SW 1271 (cell line): ENCODE results near the gene GRB2.
"Not testable (repeated sequence)": the region's sequence is repeated elsewhere in the genome, so short reads cannot be mapped to it uniquely, and the experiment has no call there.

Experiments
- DNase-seq, 2 experiments: peaks; one replicate each; lab custom pipeline; 2025; lab: John Stamatoyannopoulos, UW

The GRB2 gene

DNA sequence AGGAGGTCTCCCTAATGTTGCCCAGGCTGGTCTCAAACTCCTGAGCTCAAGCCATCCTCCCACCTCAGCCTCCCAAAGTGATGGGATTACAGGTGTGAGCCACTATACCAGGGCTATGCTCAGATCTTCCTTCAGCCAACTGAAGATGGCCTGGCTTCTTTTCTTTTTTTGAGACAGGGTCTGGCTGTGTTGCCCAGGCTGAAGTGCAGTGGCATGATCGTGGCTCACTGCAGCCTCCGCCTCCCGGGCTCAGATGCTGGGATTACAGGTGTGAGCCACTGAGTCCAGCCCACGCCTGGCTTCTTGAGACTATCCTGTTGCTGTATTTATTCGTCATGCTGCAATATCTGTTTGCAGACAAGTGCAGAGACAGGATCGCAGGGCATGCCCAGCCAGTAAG is 120.4 kb downstream of the GRB2 start:
- DNase-seq, result no peak

DNA sequence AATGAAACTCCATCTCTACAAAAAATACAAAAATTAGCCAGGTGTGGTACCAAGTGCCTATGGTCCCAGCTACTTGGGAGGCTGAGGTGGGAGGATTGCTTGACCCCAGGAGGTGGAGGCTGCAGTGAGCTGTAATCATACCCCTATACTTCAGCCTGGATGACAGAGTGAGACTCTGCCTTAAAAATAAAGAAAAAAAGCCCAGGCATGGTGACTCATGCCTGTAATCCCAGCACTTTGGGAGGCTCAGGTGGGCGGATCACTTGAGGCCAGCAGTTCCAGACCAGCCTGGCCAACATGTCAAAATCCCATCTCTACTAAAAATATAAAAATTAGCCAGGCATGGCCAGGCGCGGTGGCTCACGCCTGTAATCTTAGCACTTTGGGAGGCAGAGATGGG is 125.3 kb downstream of the GRB2 start:
- not testable (repeated sequence) for DNase-seq

DNA sequence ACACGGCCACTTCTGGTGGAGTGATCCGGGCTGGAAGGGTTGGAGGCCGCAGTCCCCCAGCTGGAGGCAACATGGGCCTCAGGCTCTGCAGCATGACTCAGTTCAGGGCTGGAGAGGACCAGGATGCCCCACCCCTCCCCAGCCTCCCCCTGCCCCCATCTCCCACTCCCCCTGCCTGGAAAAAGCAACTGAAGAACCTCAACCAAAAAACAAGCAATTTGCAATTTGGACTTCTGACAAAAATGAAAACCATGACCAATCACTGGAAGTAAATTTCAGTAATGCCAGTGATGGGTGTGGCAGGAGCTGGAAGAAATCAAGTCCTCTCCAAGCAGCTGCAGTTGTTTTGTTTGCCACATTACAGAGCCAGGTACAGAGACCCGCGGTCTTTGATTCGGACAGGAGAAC is 127.8 kb downstream of the GRB2 start:
- no peak for DNase-seq

DNA sequence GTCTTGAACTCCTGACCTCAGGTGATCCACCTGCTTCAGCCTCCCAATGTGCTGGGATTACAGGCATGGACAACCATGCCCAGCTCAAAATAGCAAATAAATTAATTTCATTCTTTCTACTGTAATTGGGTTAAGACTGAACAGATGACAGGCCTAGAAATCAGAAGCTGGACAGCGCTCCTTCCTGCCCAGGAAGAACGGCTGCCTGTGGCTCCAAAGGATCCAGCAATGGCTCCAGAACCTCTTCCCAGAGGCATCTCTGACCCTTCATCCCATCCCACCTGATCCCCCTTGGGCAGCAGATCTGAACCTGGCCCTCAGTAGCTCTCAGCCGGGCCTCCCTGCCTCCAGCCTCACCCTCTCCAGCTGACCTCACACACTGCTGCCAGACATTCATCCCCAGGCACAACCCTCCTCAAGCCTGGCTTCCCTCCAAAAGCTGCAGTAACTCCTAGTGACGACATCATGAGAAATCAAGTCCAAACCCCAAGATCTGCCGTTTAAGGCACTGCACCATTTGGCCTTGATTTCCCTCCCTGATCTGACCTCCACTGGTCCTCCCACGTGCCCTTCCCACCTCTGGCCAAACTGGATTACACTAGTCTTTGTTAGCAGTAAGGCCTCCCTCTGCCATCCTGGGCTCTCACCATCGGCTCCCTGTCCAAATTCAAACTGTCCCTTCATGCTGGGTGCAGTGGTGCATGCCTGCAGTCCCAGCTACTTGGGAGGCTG is 131.3 kb downstream of the GRB2 start:
- DNase-seq, result no peak

DNA sequence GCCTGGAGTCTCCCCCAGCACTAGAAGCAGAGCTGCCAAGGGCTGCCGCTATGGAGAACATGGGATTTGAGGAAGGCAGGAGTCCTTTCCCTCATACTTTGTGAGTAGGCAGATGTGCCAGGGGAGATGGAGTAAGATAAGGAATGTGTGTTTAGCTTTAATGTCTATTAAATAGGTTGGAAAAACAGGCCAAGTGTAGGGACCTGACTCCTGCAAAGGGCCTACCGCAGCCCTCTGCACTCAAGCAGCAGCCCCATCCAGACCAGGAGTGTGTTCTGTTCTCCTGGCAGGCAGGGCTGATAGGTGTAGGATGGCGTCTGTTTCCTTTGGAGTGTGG is 132.7 kb downstream of the GRB2 start:
- DNase-seq, result no peak

DNA sequence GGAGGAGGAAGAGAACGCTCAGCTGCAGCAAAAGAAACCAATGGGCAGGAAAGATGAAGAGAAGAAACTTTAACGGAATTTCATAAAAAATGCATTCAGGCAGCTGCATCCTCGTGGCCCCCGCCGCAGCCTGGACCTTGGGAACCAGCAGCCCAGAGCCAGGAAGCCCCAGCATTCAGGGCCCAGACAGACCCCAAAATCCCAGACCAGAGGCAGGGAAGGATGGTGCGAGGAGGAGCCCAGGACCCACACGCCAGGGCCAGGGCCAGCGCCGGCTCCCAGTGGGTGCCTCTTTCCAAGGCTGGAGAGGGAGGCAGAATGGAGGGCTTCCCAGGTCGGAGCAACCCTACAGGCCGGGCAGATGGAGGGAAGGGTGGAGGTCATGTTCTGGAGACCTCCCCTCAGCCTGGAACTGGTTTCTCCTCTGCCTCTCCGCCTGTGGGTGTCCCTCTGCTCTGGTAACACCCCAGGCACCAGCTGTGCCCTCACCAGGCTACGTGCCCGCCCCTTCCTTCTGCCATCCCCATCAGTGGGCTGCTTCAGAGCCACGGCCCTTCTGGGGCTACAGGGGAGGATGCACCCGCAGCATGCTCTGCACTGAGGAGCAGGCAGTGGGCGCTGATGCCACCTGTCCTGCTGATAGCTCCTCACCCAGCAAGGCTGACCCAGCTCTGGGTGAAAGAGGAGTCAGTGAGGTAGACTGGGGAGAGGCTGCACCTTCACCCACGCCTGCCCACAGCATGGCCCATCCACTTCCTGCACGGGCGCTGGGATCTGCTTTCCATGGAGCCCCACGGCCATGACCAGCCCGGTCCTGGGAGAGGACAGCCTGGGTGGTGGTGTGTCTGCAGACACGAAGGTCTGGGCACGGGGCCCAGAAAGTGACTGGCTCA is 133.3 kb downstream of the GRB2 start:
- no peak for DNase-seq

DNA sequence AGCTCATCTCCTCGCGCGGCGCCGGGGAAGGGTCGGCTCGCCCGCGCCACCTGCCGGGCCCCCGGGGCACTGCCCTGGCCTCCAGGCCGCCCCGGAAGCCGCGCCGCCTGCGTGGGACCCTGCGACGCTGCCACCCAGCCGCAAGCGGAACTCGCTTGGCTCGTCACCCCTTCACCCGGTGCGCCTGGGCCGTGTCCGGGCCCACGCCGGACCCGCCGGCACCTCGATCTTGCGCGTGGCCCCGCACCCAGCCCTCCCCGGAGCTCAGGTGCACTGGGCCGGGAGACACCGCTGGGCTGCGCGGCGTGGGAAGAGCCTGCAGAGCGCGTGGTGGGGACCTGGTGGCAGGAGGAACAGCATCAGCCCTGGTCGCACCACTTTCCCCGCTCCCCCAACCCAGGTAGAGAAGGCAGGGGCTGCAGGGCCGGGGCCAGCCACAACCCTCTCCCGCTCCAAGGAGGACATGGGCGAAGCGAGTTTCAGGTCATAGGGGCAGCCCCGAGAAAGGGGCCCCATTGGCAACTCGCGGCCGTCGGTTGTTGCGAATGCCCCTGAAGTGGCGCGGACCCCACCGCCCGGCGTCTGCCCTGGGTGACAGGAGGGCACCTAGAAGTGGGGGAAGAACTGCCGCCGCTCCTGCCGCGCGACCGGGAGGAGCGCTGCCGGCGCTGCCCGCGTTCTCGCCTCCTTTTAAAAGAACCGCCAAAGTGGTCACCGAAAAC is 134.1 kb downstream of the GRB2 start:
- peak; percentile 39 to 67 for DNase-seq

DNA sequence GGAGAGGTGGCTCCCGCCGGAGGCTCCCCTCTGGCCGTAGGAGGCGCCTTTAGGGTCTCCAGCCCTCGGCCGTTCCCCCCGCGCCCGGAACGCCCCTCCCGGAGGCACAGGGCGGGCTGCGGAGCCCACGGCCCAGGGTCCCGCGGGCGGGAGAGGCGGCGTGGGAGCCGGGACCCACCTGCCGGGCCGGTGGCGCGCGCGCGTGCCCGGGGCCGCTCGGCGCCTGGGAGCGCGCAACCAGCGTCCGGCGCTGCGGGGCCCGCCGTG is 134.6 kb downstream of the GRB2 start, which contains the start of gene MIF4GD:
MIF4GD (minus strand) TSS at position 266 of the 267 bp plus-strand sequence. CDS start 1,036 bp downstream, outside the sequence.
- DNase-seq, result no peak

DNA sequence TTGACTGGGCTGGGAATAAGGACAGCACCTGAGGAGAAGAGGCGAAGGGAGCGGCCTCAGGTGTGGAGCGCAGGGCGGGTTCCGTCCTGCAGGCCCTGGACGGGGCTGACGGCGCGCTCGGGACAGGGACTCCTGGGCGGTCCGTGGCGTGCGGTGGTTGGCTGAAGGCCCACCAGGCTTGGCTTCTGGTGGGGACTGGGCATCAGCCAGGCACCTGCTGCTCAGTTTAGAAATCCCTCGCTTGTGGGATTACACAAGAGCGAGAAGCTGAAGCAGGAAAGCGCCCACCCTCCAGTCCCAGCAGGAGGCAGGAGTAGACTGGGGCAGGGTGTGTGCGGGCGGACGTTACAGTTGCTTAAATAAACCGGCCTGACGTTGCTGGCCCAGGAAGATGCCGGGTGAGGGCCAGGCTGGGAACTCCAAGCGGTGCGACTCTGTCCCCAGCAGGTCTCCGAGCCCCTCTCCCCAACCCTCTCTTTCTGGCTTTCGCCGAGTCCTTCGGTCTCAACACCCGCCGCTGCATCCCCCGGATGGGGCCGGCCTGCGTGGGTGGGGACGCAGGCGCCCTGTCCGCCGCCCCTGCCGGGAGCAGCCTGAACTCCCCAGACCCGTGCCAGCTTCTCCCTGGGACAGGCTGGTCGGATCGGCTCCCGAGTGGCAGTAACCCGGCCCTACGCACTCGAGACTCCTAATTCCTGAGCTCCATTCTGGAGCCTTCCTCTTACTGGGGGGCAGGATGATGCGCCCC is 135.1 kb downstream of the GRB2 start:
- DNase-seq, result peak; percentile 42 to 73

DNA sequence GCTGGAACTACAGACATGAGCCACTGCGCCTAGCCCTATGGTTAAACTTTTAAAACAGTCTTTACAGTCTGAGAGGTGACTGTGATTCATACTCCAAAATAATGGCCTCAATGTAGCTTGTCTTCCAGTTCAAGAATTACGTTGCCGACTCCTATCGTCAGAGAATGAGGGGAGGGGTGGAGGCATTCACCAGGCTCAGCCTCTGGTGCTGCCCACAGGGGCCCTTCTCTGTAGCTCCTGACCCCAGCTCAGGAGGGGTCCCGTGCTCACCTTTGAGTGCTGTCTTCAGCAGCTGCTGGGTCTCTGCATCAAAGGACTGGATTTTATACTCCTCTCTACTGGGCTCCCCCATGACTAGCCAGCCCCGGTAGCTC is 135.6 kb downstream of the GRB2 start:
- DNase-seq, result no peak
